Heart right ventricle (tissue), 16 donors: ENCODE results near the gene CLEC18A. TPM values are rescaled to one million over a fixed set of nuclear protein-coding genes. Genes with fewer than 3 reads are reported as not detected.

ENCODE experiments used
- ATAC-seq, 8 donors: fragments of 200-7000 bp; cut with Tn5 transposase; one replicate each; pipeline ENCODE4 v1.9.1; 2020; ENCODE audit warnings: mild to moderate bottlenecking in 8 of 8, moderate library complexity in 8 of 8, moderate number of reproducible peaks in 1 of 8
- DNase-seq, 2 donors: peaks; one replicate each; pipeline ENCODE4 v3.0.0-alpha.2; 2020
- H3K27ac ChIP-seq, 10 donors: fragments of 200-600 bp; sonication (generic) in 2 of 10; one replicate each; pipeline versions ENCODE4 v1.5.0 to v1.8.0; 2020 to 2022; ENCODE audit warnings: mild to moderate bottlenecking in 3 of 10
- H3K27me3 ChIP-seq, 7 donors: fragments of 200-600 bp; one replicate each; pipeline ENCODE4 v1.8.0; 2021 to 2022; ENCODE audit warnings: mild to moderate bottlenecking in 2 of 7
- H3K36me3 ChIP-seq, 9 donors: fragments of 200-600 bp; sonication (generic) in 1 of 9; one replicate each; pipeline versions ENCODE4 v1.5.0 to v1.8.0; 2020 to 2022; ENCODE audit warnings: mild to moderate bottlenecking in 2 of 9
- H3K4me1 ChIP-seq, 9 donors: fragments of 200-600 bp; sonication (generic) in 1 of 9; one replicate each; pipeline versions ENCODE4 v1.5.0 to v1.8.0; 2020 to 2022; ENCODE audit warnings: mild to moderate bottlenecking in 4 of 9
- H3K4me3 ChIP-seq, 10 donors: fragments of 200-600 bp; sonication (generic) in 2 of 10; one replicate each; pipeline versions ENCODE4 v1.5.0 to v1.8.0; 2020 to 2022; ENCODE audit warnings: mild to moderate bottlenecking in 7 of 10, moderate library complexity in 2 of 10
- H3K9me3 ChIP-seq, 11 donors: fragments of 200-600 bp in 10 of 11; sonication (generic) in 2 of 11; one replicate each; pipeline versions ENCODE4 v1.5.0 to v1.8.0; 2013 to 2022; ENCODE audit warnings: mild to moderate bottlenecking in 2 of 11, control low read depth in 1 of 11, moderate library complexity in 1 of 11
- WGBS, 2 donors: extraction: QIAGEN DNeasy Blood & Tissue Kit; methylation state at CpG; one replicate each; pipeline ENCODE4 v1.1.7; 2013; ENCODE audit warnings: inconsistent platforms in 1 of 2; 5-methylcytosine and 5-hydroxymethylcytosine counted together
- intact Hi-C, 10 donors: fragments of 100-400 bp; cut with DNase I; formaldehyde crosslinking; loops; one replicate each; pipeline versions ENCODE4 v1.11.1 to v1.14.2; 2022
- polyA plus RNA-seq, 2 donors: library from polyadenylated mRNA; stranded (reverse); fragments of 200-250 nt; gene quantifications; one replicate each; pipeline ENCODE4 v1.2.3, GENCODE V29; 2013
- total RNA-seq, 10 donors: library from RNA; stranded (reverse); fragmentation: NEBNext Ultra II Directional in 3 of 10; extraction: Animal tissue kit (Norgen Biotek cat#: 25700) in 3 of 10; gene quantifications; one replicate each; pipeline versions ENCODE4 v1.2.1 to v1.2.4, GENCODE V29; 2021 to 2023
- TF ChIP-seq, protein P1 (sequence below), 9 donors: fragments of 200-600 bp; sonication (generic) in 2 of 9; IDR thresholded peaks; one replicate each; pipeline versions ENCODE4 v1.5.0 to v1.8.0; 2021 to 2022; ENCODE audit warnings: antibody characterized with exemption in 9 of 9, mild to moderate bottlenecking in 5 of 9, moderate library complexity in 1 of 9
- donor health status: Arrhythmogenic right ventricular cardiomyopathy.
- donor health status: ischemic (EF 13 %, LVEDD 7.1; RV severe dilation, severe dysfunction).
- donor health status: healthy with polysubstance abuse.
- donor health status: DM: no; HTN: yes; CAD: no.
- donor health status: DM: no; HTN: no; CAD: no.
- donor health status: ischemic (EF 25% LVEDD 6.9; RV normal size, moderate dysfunction).
- donor health status: ischemic (EF 25% LVEDD 5.7; RV mildly dilated, moderate dysfunction).
- donor health status: healthy.
- donor health status: DM: yes; HTN: yes; CAD: no.
- donor health status: Ischemic cardiomyopathy.
- donor health status: ischemic (EF 35%, LVEDD 5.7; RV mildly dilated, moderate dysfunction).
- donor health status: nonischemic (EF 11% LVEDD 7.7; RV severe dilation, severe dysfunction).
- donor health status: DM: yes; HTN: yes; CAD: no.
- donor health status: PGD.
- donor health status: ischemic (EF 29% LVEDD 5.4; RV normal size, mild dysfunction).
- donor health status: nonischemic (EF 23%, LVEDD 6.1; RV moderate dilation, normal function).

The CLEC18A gene
- total and polyA plus RNA-seq, 12 donors, result 0.11 to 0.59 (median 0.34) TPM; not detected in 2

DNA sequence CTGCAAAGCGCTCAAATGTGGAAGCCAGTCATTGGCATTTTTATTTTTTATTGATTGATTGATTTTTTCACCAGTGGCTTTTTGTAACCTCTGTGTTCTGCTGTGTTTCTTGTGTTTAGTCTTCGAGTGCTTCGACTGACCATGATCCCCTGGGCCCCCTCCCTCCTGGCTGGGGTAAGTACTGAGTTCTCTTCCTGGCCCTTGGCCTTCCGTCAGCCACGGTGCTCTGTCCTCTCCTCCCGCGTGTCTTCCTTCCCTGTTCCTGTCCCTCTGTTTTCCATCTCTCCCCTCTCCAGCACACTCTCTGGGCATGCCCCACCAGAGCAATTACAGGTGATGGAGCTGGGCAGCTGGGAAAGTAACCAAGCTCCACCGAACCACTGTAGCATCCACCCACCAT is 25.8 kb upstream of the CLEC18A start:
- DNase-seq (no peak), ATAC-seq (peak in 2 of 8 donors; percentile 12 to 20)
- Histone ChIP-seq H3K27me3 (no peaks in the 10 kb centered on the region), H3K9me3 (no peaks in the 10 kb centered on the region), H3K4me3 (peak overlapping the region in 9 of 10 donors; percentile 19 to 59 (median 48)), H3K36me3 (peaks cover 0 to 35% (median 6%) of the 10 kb centered on the region in 9 donors), H3K4me1 (peaks cover 10 to 81% (median 42%) of the 10 kb centered on the region in 9 donors), H3K27ac (peak overlapping the region; percentile 75 to 95 (median 88))
- TF ChIP-seq, protein P1, sequence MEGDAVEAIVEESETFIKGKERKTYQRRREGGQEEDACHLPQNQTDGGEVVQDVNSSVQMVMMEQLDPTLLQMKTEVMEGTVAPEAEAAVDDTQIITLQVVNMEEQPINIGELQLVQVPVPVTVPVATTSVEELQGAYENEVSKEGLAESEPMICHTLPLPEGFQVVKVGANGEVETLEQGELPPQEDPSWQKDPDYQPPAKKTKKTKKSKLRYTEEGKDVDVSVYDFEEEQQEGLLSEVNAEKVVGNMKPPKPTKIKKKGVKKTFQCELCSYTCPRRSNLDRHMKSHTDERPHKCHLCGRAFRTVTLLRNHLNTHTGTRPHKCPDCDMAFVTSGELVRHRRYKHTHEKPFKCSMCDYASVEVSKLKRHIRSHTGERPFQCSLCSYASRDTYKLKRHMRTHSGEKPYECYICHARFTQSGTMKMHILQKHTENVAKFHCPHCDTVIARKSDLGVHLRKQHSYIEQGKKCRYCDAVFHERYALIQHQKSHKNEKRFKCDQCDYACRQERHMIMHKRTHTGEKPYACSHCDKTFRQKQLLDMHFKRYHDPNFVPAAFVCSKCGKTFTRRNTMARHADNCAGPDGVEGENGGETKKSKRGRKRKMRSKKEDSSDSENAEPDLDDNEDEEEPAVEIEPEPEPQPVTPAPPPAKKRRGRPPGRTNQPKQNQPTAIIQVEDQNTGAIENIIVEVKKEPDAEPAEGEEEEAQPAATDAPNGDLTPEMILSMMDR (IDR thresholded peaks at IDR 0.05), result no peak
- WGBS, 2 donors, result 47 to 53% methylated on average over 8 of the region's 8 CpGs
- intact Hi-C loops, result loop anchor here in 3 of 10 donors (2.0 to 10.0 kb wide), 5 partner anchors 33 to 65 kb away; no protein-coding TSS in a partner anchor

DNA sequence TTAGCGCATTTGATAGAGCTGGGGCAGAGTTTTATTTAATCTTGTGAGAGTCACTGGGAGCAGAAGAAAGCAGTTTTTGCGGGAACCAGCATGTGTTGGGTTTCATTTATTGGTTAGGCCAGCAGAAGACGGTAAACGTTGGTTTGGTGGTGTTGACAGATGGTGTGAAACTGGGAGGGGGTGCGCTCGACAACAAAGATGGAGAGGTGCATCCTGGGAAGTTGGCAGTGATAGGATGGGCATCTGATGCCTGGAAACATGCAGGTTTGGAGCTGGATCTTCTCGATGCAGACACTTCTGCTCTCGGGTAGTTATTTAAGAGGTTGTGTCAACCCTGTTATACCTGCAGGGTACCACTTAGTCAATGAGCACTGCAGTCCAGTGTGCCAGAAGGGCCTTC is 24.9 kb upstream of the CLEC18A start:
- ATAC-seq, result no peak
- intact Hi-C loops, result loop anchor here in 3 of 10 donors (5.0 to 10.0 kb wide), 4 partner anchors 34 to 64 kb away; no protein-coding TSS in a partner anchor
- Histone ChIP-seq H3K27ac (peak overlapping the region in 6 of 10 donors; percentile 64 to 95 (median 88)), H3K27me3 (no peaks in the 10 kb centered on the region), H3K4me3 (peak overlapping the region in 5 of 10 donors; percentile 48 to 59 (median 52)), H3K4me1 (peaks cover 10 to 76% (median 37%) of the 10 kb centered on the region in 9 donors), H3K36me3 (peaks cover 0 to 44% (median 14%) of the 10 kb centered on the region in 9 donors), H3K9me3 (no peaks in the 10 kb centered on the region)
- DNase-seq, result no peak
- WGBS, 2 donors, result 84 to 89% methylated on average over 8 of the region's 8 CpGs
- TF ChIP-seq, protein P1 (IDR thresholded peaks at IDR 0.05), result no peak

DNA sequence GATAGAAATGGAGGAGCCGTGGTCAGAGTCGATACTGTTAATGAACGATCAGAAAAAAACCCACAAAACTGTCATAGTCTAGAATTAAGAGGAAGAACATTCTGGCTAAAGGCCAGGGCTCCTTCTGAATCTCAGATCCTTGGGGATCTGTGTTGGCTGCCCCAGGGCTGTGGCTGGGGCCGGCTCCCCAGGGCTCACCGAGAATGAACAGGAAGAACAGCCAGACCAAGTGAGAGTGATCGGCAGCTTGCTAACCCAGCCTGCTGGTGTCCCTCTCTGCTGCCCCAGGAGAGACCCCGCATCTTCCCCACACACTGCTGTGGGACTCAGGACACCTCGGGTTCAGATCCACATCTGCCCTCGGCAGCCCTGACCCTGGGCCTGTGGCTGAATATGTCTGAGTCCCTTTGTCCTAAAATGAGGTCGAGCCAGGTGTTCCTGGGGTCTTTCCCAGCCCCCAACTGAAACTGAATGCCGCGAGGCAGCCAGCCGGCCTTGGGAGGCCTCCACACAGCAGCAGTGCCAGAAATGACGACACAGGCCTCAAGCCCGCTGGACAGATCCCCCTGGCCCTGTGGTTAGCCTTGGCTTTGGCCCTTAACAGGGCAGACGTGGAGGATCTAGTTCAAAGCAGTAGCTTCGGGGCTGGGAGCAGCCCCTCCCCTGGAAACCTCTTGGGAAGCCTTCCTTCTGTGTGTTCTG is 23.9 kb upstream of the CLEC18A start:
- intact Hi-C loops, result loop anchor here in 3 of 10 donors (5.0 to 10.0 kb wide), 4 partner anchors 35 to 65 kb away; no protein-coding TSS in a partner anchor

DNA sequence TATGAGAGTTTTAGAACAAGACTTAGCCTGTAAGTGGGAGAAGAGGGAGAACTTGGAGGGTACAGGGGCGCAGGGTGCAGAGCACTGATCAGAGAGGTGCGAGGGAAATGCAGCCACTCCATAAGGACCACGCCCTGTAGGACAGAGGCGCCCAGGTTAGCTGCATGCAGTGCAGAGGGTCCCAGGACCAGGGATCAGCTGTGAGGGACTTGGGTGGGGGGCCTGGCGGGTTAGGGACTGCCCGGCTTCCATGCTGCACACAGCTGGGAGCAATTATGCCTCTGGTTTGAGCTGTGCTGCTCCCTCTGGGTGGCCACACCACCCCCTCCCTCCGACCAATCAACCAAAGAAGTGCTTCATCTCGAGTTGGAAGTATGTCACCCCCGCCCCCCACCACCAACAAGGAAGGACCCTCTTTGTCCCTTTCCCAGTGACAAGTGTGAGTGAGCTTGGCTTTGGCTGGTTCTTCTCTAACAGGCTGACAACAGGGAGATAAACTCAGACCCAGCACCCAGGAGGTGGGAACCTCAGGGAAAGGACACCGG is 22.2 kb upstream of the CLEC18A start:
- no peak overlapping the region for H3K4me3 ChIP-seq

More for the DNA sequence above, 23.9 kb upstream of the CLEC18A start:
- Histone ChIP-seq H3K4me1 (peaks cover 10 to 71% (median 37%) of the 10 kb centered on the region in 9 donors), H3K9me3 (no peaks in the 10 kb centered on the region), H3K27ac (peak overlapping the region; percentile 17 to 95 (median 72)), H3K4me3 (peak overlapping the region in 7 of 10 donors; percentile 8 to 59 (median 52)), H3K36me3 (peaks cover 0 to 54% (median 23%) of the 10 kb centered on the region in 9 donors), H3K27me3 (no peaks in the 10 kb centered on the region)
- WGBS, 2 donors, result 41 to 46% methylated on average over 17 of the region's 17 CpGs
- TF ChIP-seq, protein P1 (IDR thresholded peaks at IDR 0.05), result no peak
- DNase-seq (peak; percentile 66 to 72), ATAC-seq (peak; percentile 62 to 77 (median 64))

More for the DNA sequence above, 22.2 kb upstream of the CLEC18A start:
- 86 to 92% methylated on average over 10 of the region's 10 CpGs for WGBS, 2 donors
- intact Hi-C loops, result loop anchor here in 5 of 10 donors (2.0 to 10.0 kb wide), 6 partner anchors 37 to 134 kb away; no protein-coding TSS in a partner anchor
- H3K27me3 ChIP-seq, result no peaks in the 10 kb centered on the region
- TF ChIP-seq, protein P1 (IDR thresholded peaks at IDR 0.05), result no peak
- H3K36me3 ChIP-seq, result peaks cover 0 to 71% (median 37%) of the 10 kb centered on the region in 9 donors
- ATAC-seq (no peak), DNase-seq (no peak)
- H3K27ac ChIP-seq, result peak overlapping the region in 1 of 10 donors; percentile 70
- H3K4me1 ChIP-seq, result peaks cover 10 to 62% (median 37%) of the 10 kb centered on the region in 9 donors
- no peaks in the 10 kb centered on the region for H3K9me3 ChIP-seq
